NCI-H510A (cell line): Measurements from ENCODE around the gene GREB1L.

Source experiments
- DNase-seq: peaks from one replicate; lab custom pipeline; 2025; lab: John Stamatoyannopoulos, UW

Gene GREB1L

DNA sequence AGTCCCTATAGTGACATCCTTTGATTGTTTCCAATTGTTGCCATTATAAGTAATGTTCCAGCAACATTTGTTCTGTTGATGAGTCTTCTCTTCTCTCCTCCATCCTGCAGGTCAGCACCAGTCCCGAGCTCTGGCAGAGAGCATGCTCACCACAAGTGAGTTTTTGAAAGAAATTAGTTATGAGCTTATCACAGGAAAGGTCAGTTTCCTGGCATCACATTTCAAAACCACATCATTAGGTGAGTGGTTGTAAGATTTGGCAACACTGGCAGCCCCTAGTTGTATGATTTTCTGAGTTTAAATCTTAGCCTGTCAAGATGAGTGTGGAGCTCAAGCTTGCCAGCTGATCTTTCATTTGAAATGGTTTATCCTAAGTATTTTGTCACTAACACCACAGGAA lies 208.9 kb downstream of the GREB1L start:
- no peak for DNase-seq

GRCh38 chr18:21451851-21452250 lies 209.8 kb downstream of the GREB1L start:
- DNase-seq, result no peak

DNA sequence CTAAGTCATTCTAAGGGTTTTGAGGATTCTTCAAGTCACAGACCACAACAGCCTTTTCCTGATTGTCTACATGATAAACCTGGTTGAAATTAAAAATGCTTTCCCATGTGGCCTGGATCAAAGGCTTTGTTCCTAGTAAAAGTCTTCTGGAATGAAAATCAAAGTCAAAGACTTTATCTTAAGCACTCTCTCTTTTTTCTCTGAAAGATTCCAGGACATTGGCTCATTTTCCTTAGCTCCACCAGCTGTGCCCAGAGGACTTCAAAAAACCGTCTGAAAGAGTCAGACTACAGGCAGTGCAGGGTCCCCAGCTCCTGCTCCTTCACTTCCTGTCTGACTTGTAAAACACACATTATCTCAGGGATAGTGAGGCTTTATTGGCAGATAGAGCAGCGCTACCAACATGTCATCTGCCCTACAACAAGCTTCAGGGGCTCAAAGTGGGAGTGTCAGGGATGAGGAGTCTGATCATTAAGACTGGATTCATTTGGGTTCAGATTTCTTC lies 210.3 kb downstream of the GREB1L start:
- no peak for DNase-seq

GRCh38 chr18:21452796-21453510 lies 210.9 kb downstream of the GREB1L start:
- DNase-seq, result no peak

- no peak for DNase-seq
Measured at GRCh38 chr18:21453511-21453901, 211.5 kb downstream of the GREB1L start.

- DNase-seq, result no peak
Measured at GRCh38 chr18:21454725-21455124, 212.7 kb downstream of the GREB1L start.

DNA sequence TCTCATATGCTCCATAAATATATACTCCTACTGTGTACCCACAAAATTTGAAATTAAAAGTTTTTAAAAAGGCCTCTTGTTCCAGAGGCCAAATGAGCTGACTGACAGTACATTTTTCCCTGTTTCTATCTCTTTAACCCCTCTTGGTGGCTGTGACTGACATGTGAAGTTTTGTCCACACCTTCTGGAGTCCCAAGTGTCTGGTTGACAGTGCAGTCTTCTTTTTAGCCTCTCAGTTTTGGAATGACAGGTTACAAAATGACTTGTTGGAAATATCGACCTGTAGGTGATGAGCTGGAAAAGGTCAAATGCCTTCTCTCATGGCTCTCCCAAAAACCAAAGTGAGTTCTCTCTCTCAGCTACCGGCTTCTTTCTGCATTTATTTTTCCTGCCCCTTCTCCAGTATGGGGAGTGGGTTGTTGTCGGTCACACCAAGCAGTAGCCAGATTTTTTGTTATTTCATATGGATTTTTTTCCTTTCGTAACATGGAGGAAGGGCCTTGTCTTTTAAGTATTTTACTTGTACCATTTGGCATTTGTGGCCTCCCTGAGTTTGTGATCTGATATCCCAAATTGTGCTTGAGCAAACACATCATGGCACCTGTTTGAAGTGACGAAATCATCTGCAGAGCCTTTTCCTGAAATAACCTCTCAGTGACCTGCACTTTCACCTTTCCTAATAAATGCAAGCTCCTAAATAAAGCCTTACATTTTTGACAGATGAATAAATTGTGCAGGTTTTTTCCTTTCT lies 214.6 kb downstream of the GREB1L start:
- DNase-seq, result no peak

DNA sequence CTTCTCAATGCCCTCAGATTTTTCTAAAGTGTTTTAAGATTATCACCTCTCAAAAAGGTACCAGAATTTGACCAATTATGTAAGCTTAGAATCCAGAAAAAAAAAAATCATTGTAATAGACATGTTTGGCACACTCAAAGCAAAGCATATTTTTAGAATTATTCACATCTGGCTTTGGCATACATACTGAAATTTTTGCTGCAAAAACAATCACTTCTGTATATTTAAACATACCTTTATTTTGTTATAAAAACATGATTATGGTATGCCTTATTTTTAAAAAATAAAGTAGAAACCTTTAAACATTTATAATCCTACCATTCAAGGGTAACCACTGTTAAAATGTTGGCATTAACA lies 215.1 kb downstream of the GREB1L start:
- no peak for DNase-seq

DNA sequence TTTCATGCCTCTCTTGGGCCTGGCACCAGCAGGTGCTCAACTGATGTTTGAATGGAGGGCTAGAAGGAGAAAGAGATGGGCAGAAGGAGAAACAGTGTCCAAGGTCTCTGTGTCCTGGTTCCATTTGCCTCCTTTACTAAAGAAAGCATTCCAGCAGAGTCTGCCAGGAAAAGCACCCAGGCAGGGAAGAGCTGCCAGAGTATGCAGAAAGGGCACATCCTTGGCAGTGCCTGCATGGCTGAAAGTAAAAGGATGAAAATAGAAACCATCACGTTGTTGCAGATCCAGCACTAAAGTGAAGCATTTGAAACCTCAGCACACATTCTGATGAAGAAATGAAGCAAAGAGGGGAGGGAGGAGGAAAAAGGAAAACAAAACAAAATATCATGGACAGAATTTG lies 216.3 kb downstream of the GREB1L start:
- no peak for DNase-seq

DNA sequence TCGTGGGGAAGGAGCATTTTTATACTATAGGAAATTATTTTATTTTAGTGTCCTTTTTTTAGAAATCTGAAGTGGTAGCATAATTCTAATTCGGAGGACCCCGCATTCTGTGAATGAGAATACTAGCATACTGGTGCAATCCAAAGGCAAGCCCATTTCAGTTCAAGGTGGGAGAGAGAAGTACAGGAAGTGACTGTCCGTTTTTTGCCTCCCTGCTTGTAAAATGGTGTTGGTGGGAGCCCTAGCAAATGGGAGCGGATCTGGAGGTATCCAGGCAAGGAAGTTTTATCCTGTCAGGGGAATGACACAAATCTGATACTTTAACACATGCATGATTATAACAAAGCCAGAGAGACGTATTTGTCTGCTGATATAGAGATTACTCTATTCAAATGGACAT lies 216.8 kb downstream of the GREB1L start:
- DNase-seq, result no peak

DNA sequence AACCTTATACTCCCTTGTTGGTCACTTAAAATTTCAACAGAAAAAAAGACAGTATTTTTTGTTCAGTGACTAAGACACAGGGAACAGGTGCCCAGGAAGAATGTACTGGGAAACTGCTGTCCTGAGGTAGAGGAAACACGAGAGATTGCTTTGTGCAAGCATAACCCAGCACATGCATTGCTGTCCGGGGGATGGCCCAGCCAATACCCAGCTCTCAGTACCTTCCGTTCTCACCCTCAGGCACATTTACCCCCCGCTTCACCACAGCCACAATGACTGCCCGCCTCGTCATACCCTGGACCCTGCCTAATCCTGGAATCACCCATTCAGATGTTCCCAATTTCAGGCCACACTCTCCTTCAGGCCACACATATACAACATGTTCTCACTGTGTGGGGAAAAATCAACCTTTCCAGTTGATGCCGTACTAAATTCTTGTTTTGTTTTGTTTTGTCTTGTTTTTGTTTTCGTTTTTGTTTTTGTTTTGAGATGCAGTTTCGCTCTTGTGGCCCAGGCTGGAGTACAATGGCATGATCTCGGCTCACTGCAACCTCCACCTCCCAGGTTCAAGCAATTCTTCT lies 217.8 kb downstream of the GREB1L start:
- no peak for DNase-seq

GRCh38 chr18:21461460-21461859 lies 219.4 kb downstream of the GREB1L start:
- DNase-seq, result no peak

GRCh38 chr18:21463718-21464117 lies 221.7 kb downstream of the GREB1L start:
- DNase-seq, result no peak

- DNase-seq, result no peak
Measured at GRCh38 chr18:21468514-21469164, 226.6 kb downstream of the GREB1L start.

GRCh38 chr18:21472741-21473140 lies 230.7 kb downstream of the GREB1L start:
- no peak for DNase-seq

DNA sequence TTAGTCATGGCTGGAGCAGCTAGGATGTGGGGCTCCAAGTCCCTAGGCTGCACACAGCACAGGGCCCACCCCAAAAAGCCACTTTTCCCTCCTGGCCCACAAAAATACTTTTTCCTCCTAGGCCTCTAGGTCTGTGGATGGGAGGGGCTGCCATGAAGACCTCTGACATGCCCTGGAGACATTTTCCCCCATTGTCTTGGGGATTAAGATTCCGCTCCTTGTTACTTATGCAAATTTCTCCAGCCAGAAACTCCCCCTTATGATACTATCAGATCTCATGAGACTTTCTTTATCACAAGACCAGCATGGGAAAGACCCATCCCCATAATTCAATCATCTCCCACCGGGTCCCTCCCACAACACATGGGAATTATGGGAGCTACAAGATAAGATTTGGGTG lies 232.6 kb downstream of the GREB1L start:
- DNase-seq, result no peak

DNA sequence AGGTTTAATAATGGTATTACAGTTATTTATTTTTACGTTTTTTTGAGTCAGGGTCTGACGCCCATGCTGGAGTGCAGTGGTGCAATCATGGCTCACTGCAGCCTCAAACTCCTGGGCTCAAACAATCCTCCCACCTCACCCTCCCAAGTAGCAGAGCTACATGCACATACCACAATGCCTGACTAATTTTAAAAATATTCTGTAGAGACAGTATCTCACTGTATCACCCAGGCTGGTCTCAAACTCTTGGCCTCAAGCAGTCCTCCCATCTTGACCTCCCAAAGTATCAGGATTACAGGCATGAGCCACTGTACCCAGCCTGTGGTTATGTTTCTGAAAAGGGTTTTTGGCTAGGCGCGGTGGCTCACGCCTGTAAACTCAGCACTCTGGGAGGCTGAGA lies 237.7 kb downstream of the GREB1L start:
- DNase-seq, result no peak

GRCh38 chr18:21481739-21482138 lies 239.7 kb downstream of the GREB1L start:
- no peak for DNase-seq

DNA sequence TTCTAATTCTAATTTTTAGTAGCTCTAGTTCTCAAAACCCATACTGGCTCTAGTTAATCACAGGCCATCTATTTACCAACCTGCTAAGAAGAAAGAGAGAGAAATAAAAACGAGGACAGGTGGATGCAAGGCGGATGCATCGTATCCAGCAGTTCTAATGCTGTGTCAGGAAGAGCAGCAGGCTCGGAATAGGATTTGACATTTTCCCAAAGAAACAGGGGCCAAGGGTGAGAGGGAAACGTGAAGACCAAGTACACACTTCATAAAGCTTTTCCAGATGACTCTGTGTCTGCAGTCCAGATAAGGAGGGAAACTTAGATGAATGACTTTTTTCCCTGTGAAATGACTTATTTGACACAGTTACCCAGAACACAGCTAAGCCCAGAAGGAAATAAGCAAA lies 241.0 kb downstream of the GREB1L start:
- DNase-seq, result no peak

- DNase-seq, result no peak
Measured at GRCh38 chr18:21484851-21485636, 243.0 kb downstream of the GREB1L start.

- DNase-seq, result no peak
Measured at GRCh38 chr18:21486905-21487437, 244.9 kb downstream of the GREB1L start.
